Epithelial cell of proximal tubule (primary cell): Measurements from ENCODE around the gene KRT79. TPM values are rescaled to one million over a fixed set of nuclear protein-coding genes. Genes with fewer than 3 reads are reported as not detected.
A peak's percentile ranks its signal among the peaks of the same experiment; 100 is the strongest.

ENCODE experiments used
- DNase-seq: peaks from one replicate; pipeline ENCODE4 v3.0.0-alpha.2; 2011; ENCODE audit warnings: low read depth
- H3K4me3 ChIP-seq: 2 replicates; pipeline ENCODE4 v1.5.1; 2011; ENCODE audit warnings: low read depth, mild to moderate bottlenecking, low read length
- total RNA-seq: library from RNA; depleted of rRNA; stranded (reverse); fragments of >200 nt; gene quantifications from 2 replicates; pipeline ENCODE4 v1.2.3, GENCODE V29; 2015
- TF ChIP-seq, protein P1 (sequence below): conservative IDR thresholded peaks from 2 replicates; pipeline ENCODE4 v1.5.1; 2012; ENCODE audit warnings: low read depth, mild to moderate bottlenecking, low read length

The KRT79 gene
- total RNA-seq, 1 donor from 2014 or later, result not detected

DNA sequence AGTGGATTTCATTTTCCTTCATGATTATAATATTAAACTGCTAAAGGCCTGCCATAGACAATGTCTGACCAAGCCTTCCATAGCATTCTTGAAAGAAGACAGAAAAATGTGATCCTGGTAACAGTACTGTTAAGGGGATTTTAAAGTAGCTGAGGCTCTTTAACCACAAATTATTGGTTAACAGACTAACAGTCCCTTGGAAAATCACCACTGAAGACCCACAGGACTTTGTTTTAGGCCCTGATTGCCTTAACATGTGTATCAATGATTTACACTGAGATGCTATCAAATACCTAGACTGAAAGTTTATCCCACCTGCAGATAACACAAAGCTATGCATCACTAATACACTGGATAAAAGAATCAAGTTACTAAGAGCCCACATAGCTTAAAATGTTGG is 6.0 kb downstream of the KRT79 start:
- no peak for DNase-seq
- TF ChIP-seq, protein P1, sequence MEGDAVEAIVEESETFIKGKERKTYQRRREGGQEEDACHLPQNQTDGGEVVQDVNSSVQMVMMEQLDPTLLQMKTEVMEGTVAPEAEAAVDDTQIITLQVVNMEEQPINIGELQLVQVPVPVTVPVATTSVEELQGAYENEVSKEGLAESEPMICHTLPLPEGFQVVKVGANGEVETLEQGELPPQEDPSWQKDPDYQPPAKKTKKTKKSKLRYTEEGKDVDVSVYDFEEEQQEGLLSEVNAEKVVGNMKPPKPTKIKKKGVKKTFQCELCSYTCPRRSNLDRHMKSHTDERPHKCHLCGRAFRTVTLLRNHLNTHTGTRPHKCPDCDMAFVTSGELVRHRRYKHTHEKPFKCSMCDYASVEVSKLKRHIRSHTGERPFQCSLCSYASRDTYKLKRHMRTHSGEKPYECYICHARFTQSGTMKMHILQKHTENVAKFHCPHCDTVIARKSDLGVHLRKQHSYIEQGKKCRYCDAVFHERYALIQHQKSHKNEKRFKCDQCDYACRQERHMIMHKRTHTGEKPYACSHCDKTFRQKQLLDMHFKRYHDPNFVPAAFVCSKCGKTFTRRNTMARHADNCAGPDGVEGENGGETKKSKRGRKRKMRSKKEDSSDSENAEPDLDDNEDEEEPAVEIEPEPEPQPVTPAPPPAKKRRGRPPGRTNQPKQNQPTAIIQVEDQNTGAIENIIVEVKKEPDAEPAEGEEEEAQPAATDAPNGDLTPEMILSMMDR, result no peak
- no peak overlapping the region for H3K4me3 ChIP-seq

DNA sequence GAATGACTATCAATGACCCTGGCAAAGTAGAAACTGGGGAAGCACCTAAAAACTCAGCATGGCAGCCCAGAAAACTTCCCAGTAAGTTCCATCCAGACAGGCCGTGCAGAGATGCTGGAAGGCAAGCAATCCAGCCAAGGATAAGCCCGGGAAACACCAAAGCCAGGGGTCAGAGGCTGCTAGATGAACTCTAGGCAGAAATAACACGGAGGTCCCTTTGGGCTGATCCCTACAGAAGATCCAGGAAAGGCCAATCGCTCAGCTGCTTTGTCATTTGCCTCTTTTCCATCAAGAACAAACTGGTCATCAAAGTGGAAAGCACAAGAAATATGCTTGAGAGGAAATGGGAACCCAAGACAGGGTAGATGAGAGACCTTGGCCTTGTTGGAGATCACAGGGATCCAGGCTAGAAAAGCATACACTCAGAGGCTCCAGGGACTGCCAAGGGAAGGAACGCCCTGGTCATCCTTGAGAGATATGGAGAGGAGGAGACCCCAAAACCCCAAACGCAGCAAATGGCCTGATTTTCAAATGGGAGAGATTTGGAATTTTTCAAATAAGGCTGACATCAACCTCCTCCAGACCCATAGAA is 6.5 kb downstream of the KRT79 start:
- TF ChIP-seq, protein P1, result no peak
- H3K4me3 ChIP-seq, result no peak overlapping the region
- DNase-seq, result no peak

DNA sequence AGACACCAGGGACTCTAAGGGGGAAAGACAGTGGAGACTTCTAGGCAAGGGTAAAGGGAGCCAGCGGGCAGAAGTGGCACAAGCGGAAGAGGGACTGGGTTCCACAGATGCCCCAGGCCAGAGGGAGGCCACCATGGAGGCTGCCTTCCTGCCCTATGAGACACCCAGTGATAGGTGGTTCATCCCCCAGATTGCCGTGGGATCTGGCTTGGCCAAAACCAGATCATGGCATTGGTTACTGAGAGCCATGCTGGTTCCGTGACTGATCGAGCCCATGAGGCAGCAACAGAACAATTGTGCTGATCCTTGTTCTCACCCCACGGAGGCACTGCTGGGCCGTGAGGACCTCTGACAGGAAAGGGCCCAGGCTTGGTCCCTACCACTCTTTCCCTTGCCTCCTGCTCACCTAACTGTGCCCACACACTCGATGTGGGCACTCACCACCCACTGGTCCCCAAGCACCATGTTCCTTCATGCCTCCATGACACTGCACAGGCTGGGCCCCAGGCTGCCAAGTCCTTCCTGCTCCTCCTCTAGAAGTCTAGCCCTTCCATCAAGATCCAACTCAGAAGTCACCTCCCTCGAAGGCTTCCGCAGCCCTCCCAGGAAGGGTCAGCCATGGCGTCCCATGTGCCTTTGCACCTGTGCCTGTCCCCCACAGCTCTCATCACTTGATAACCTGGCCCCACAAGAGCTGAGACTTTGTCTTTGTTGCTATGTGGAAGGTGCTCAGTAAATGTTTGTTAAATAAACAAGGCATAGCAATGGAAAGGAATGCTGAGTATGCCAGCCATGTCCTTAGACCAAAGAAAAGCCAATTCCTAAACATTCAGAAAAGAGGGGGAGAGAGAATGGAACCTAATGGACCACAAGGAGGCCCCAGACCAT is 7.3 kb downstream of the KRT79 start:
- TF ChIP-seq, protein P1, result peak; percentile 3

GRCh38 chr12:52825961-52826360 is 8.2 kb downstream of the KRT79 start:
- TF ChIP-seq, protein P1, result no peak
- DNase-seq, result no peak
- no peak overlapping the region for H3K4me3 ChIP-seq

More for the DNA sequence above, 7.3 kb downstream of the KRT79 start:
- no peak for DNase-seq
- H3K4me3 ChIP-seq, result no peak overlapping the region

GRCh38 chr12:52824741-52825410 is 9.2 kb downstream of the KRT79 start:
- TF ChIP-seq, protein P1, result no peak
- DNase-seq, result no peak
- H3K4me3 ChIP-seq, result no peak overlapping the region

GRCh38 chr12:52823761-52824450 is 10.2 kb downstream of the KRT79 start:
- DNase-seq, result no peak
- TF ChIP-seq, protein P1, result no peak
- no peak overlapping the region for H3K4me3 ChIP-seq
